Liver (tissue), 3 donors: Measurements from ENCODE around the gene PRDX6.

Source experiments
- EGR1 ChIP-seq, 2 donors: IDR thresholded peaks; 2 replicates each; pipeline ENCODE4 v1.6.1; 2016 to 2018; ENCODE audit warnings: antibody characterized with exemption in 2 of 2, low read depth in 2 of 2
- HNF4G ChIP-seq: IDR thresholded peaks from 2 replicates; pipeline ENCODE4 v1.6.1; 2016; ENCODE audit warnings: antibody characterized with exemption
- JUND ChIP-seq, 2 donors: IDR thresholded peaks; 2 replicates each; pipeline ENCODE4 v1.6.1; 2016; ENCODE audit warnings: antibody characterized with exemption in 2 of 2
- MAX ChIP-seq: IDR thresholded peaks from 2 replicates; pipeline ENCODE4 v1.6.1; 2016; ENCODE audit warnings: antibody characterized with exemption
- RAD21 ChIP-seq, 2 donors: IDR thresholded peaks; 2 replicates each; pipeline ENCODE4 v1.6.1; 2016; ENCODE audit warnings: antibody characterized with exemption in 2 of 2, mild to moderate bottlenecking in 2 of 2
- REST ChIP-seq: IDR thresholded peaks from 2 replicates; pipeline ENCODE4 v1.6.1; 2016; ENCODE audit warnings: antibody characterized with exemption, mild to moderate bottlenecking
- TAF1 ChIP-seq: conservative IDR thresholded peaks from 2 replicates; pipeline ENCODE4 v1.6.1; 2016; ENCODE audit warnings: antibody characterized with exemption, mild to moderate bottlenecking
- YY1 ChIP-seq: IDR thresholded peaks from 2 replicates; pipeline ENCODE4 v1.6.1; 2016; ENCODE audit warnings: antibody characterized with exemption, mild to moderate bottlenecking
- TF ChIP-seq, protein P1 (sequence below): fragments of 150-350 bp; IDR thresholded peaks from 2 replicates; pipeline ENCODE4 v1.5.1; 2017; ENCODE audit warnings: improper control_type of control experiment, low read depth, low read length; ENCODE audit not compliant: missing input control
- TF ChIP-seq, protein P2 (sequence below): IDR thresholded peaks from 2 replicates; pipeline ENCODE4 v1.6.1; 2016; ENCODE audit warnings: antibody characterized with exemption
- donor health status: healthy.
- donor health status: healthy.

DNA sequence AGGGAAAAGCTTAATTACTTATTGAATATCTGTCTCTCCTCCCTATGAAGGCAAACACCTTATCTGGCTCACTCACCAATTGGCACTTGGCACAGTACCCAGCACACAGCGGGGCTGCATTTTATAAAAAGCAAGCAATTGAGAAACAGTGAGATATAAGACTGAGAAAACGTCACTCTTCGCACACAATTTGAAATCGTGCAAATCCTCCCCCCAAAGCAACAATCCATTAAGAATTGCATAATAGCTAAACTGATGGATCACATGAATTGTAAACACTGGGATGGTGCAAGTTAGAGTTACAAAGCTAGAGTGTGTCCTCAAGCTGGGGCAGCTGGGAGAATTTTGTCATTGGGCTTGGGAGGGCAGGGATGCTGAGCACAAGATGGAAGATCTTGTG, 27.1 kb downstream of the PRDX6 start:
- TF ChIP-seq TAF1 (no peak), JUND (IDR thresholded peaks at IDR 0.05) (peak; percentile 49 to 91), REST (peak; percentile 81), MAX (peak; percentile 85), HNF4G (no peak), EGR1 (IDR thresholded peaks at IDR 0.05; ENCODE audit: low read depth in 2 of 2) (peak in 1 of 2 donors; percentile 69), RAD21 (IDR thresholded peaks at IDR 0.05) (peak; percentile 65 to 66), YY1 (peak; percentile 87)
- TF ChIP-seq, protein P1, sequence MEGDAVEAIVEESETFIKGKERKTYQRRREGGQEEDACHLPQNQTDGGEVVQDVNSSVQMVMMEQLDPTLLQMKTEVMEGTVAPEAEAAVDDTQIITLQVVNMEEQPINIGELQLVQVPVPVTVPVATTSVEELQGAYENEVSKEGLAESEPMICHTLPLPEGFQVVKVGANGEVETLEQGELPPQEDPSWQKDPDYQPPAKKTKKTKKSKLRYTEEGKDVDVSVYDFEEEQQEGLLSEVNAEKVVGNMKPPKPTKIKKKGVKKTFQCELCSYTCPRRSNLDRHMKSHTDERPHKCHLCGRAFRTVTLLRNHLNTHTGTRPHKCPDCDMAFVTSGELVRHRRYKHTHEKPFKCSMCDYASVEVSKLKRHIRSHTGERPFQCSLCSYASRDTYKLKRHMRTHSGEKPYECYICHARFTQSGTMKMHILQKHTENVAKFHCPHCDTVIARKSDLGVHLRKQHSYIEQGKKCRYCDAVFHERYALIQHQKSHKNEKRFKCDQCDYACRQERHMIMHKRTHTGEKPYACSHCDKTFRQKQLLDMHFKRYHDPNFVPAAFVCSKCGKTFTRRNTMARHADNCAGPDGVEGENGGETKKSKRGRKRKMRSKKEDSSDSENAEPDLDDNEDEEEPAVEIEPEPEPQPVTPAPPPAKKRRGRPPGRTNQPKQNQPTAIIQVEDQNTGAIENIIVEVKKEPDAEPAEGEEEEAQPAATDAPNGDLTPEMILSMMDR: no peak
- TF ChIP-seq, protein P2, sequence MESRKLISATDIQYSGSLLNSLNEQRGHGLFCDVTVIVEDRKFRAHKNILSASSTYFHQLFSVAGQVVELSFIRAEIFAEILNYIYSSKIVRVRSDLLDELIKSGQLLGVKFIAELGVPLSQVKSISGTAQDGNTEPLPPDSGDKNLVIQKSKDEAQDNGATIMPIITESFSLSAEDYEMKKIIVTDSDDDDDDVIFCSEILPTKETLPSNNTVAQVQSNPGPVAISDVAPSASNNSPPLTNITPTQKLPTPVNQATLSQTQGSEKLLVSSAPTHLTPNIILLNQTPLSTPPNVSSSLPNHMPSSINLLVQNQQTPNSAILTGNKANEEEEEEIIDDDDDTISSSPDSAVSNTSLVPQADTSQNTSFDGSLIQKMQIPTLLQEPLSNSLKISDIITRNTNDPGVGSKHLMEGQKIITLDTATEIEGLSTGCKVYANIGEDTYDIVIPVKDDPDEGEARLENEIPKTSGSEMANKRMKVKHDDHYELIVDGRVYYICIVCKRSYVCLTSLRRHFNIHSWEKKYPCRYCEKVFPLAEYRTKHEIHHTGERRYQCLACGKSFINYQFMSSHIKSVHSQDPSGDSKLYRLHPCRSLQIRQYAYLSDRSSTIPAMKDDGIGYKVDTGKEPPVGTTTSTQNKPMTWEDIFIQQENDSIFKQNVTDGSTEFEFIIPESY: peak; percentile 91
